NCI-H524 treated with DMSO at 0.1 percent for 48 hours (cell line): ENCODE measurements around the gene ENTHD1.
"Not testable (repeated sequence)": the region's sequence is repeated elsewhere in the genome, so short reads cannot be mapped to it uniquely, and the experiment has no call there.

ENCODE experiments used
- DNase-seq: peaks from one replicate; lab custom pipeline; 2025; lab: John Stamatoyannopoulos, UW

Gene ENTHD1

DNA sequence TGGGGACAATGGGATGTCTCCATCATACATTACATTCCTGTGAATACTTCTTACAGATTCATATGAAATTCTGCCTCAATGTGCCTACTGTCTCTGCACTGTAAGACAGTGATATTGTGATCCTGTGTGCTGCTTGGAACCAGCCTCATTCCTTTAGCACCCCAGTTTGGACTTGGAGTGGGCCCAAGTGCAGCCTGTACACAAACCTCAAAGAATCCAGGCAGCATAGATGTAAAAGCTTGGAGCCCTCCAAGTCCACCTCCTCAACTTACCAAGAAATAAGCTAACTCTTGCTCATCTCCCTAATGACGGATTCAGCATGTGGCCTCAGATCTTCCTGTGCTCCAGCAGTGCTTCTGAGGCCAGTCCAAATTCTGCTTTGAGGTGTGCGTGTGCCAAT lies 31.7 kb upstream of the ENTHD1 start:
- no peak for DNase-seq

GRCh38 chr22:39924286-39924685 lies 30.7 kb upstream of the ENTHD1 start:
- no peak for DNase-seq

DNA sequence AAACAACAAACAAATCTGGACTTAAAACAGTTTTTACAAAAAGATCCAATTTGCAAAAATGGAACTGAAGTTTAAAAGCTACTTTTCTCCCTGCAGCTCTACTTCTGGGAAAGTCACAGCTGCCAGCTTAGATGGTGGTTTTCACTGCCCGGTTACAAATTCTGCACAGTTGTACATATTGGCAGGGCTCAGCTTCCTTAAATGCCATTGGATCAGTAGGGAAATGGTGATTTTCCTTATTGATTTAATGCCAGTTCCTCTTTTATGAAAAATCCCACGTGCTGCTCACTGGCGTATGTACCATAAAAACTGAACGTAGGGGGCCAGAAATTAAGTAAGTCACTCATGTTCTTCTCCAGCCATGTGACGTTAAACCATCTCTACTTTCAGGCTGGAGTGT lies 30.1 kb upstream of the ENTHD1 start:
- no peak for DNase-seq

DNA sequence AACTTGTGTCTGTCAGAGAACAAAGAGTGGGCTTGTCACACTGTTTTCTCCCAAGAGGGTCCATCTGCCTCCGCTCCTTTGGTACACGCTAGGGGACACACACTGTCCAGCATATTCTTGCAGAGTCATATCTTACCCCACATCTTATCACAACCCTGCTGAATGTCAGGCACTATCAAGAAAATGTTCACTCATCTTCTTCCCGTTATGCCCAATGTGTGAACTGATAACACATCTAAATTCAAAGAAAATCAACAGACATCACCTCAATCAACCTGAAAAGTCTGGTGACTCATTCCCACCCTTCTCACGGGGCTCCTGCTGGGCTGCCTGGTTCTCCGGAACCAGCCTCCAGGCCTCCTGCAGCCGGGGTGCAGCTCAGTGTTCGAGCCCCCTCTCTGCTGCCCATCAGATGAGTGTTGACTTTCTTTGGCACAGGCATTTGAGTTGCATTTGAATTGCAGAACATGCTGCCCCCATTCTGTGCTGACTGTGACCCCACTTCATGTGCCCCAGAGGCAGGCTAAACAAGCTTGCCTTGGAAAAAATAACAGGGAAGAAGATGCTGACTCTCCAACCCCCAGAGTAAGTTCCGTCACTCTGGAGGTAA lies 26.7 kb upstream of the ENTHD1 start:
- DNase-seq: no peak

DNA sequence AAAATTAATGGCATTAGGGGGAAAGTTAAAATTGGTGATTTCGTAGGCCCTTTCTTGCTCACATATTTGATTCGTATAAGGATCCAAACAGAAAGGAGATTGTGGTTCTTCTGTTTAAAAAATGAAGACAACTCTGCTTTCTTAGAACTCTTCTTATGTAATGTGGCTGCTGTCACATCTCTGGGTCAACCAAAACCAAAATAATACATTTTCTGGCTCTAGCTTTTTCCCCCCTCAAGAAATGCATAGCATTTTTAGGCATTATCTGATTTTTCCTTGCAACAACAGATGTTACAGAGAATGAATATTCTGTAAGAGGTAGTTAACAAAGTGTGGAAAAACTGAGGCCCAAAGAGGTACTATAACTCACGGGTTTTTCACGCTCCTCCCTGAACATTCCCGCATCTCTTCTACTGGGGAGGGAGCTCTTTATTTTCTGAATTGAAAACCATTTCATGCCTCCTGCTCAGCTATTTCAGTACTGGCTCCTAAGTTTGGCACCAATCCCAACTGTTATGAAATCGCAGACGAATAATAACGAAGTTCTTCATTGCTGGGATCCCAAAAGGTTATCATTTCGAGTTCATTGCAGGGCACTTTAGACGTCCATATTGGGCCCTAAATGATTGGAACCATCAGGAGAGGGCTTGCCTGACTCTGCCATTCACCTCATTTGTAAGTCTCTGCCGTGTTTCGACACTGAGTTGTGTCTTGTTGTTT lies 24.4 kb upstream of the ENTHD1 start:
- no peak for DNase-seq

DNA sequence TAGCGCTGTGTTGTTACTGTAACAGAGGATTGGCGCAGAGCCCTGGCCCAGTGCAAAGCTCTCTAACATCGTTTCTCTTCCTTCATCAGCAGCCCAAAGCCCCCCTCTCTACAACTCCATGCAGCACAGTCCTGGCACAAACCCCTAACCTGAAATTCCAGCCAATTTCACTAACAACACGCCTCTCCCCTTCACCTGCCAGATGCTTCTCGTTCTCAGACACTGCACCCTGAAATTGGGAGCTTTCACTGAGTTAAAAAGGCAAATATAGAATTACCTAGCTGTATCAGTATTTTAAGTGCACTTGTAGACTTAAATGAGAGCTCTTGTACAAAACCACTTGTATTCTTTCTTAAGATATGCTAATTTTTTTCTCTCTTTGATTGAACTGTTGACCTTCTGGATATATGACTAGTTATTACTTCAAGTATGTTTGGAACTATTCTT lies 23.7 kb upstream of the ENTHD1 start:
- no peak for DNase-seq

GRCh38 chr22:39916496-39916895 lies 22.9 kb upstream of the ENTHD1 start:
- no peak for DNase-seq

DNA sequence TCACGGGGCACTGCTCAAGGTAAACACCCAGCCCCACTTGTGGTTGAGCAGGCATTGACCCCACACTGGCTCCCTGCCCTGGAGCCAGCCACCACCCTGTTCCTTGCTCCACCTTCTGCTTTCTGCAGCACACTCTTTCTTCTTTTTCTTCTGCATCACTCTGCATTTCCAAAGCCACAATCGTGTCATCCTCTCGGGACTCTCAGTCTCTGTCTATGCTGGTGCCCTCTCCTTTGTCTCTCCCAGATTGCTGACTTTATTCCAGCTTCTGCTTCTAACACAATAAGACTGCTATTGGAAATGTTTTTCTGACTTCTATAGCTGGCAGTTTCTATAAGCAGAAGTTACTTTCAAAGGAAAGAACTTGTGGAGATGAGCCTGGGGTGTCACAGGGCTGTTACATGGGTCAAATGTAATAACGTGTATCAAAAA lies 21.8 kb upstream of the ENTHD1 start:
- DNase-seq: no peak

DNA sequence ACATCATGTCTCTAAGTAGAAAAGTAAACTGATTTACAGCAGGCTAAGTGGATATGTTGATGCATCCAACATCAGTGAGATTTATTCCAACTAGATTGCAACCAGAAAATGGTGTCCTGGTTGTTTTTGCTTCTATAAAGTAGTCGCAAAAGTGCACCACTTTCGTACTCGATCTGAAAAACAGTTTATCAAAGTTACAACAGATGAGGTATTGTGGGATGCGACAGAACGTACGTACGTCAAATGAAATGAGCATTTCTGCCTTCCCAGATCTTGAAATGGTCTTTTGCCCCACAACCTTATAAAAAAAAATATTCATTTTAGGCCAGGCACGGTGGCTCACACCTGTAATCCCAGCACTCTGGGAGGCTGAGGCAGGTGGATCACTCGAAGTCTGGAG lies 21.0 kb upstream of the ENTHD1 start:
- DNase-seq: no peak

DNA sequence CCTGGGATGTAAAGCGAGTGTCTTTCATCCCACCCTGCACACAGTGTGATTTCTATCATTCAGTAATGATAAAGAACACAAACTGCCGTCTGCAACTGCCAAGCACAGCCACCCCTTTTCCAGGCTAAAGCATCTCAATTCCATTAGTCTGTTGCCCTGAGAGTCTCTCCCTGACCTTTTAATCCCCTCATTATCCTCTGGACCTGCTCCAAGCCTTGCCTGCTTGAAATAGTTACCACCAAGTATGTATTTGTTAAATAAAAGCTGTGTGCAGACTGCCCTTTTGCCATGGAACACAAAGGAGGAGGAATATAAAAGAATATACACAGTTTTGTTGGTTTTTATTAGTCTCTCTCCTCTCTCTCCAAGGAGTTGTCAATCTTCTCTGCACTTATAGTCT lies 20.3 kb upstream of the ENTHD1 start:
- no peak for DNase-seq

DNA sequence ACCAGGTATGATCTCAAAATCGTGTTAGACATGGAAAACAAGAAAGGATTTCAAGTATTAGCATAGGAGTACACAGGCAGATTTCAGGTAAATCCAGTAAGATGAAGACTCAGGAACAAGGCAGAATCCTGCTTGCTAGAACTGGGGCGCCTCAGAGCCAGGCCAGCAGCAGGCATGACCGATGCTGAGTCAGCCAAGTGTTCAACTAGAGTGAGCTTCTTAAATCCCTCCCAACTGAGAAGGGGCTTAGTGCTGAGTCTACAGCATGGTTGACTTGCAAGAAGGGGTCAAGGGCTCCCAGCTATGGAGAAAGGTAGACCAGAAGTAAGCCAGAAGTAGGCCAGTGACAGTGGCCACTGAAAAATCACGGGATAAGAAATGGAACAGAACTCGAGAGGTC lies 19.8 kb upstream of the ENTHD1 start:
- no peak for DNase-seq

DNA sequence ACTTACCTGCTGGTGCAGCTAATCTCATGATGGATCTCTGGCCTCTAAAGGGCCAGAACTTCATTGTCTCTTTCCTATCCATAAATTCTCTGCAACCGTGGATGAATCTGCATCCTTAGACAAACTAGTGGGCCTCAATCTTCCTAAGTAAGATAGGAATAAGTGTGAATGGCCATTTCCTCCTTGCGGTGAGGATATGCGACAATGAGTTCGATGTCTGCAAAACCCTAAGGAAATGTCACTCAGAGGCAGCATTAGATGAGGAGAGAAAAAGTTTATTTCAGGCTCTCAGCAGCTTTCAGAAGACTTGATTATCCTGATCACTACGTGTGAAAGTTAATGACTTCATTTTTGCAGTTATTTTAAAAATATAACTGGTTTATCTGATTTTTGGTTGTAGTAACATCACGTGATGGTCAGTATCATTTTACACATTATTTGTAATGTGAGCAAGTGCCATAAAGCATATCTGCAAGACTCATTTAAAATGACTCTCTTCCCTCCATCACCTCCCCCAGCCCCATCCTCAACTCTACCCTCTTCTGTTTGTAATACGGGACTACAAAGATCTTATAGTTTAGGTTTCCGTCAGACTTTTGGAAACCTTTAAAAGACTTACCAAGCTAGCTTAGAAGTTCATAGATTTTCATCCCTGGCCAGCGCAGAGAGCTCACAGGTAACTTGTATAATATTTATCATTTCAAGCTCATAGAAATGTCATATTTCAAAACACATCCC lies 17.5 kb upstream of the ENTHD1 start:
- DNase-seq: no peak

DNA sequence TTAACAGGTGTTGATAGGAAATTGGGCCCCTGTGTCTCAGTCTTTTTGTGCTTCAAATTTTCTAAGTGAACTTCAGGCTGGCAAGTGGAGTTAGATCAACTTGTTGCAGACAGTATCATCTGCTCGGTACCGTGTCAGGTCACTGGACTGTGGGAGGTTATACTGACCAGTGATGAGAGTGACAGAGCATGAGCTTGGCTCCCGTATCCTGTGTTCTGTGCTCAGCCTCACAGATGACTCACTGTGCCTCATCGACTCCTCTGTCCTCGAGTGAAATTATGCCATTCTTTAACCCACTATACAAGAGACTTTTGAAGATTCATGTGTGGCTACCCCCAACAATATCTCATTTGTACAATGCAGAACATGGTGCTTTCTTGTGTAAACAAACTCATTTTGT lies 15.2 kb upstream of the ENTHD1 start:
- DNase-seq: no peak

DNA sequence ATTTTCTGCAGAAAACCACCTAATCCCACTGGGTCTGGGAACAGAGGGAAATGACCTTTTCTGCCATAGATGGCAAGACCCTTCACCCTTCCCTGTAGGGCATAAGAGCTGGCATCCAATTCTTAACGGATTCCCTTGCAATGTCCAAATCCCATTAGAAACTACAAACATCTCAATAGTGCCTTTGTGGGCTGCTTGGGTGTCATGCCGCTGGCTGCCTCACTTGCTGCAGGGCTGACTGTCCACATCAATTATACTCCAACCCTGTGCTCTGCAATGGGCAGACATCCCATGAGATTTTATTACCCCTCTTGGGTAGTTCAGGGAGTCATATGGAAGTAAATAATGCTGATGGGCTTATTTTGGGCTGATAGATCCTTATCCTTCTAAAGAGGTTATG lies 14.6 kb upstream of the ENTHD1 start:
- no peak for DNase-seq

- no peak for DNase-seq
These were observed 14.1 kb upstream of the ENTHD1 start for GRCh38 chr22:39907605-39908097.

DNA sequence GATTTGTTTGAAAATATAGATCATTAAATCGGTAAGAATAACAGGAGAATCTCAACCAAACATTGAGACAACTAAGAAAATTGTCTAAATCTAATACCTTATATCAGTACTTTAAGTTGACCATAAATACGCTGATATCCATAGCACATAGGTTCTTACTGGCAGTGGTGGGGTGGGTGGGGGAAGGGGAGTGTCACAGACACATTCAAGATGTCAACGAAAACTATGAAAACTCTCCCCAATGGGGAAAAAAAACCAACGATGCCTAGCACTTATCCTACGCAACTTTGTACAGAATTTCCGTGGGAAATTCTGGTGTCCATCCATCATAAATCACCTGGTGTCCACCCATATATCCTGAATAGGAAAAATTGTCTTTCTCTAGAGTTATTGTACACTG lies 13.5 kb upstream of the ENTHD1 start:
- DNase-seq: no peak

DNA sequence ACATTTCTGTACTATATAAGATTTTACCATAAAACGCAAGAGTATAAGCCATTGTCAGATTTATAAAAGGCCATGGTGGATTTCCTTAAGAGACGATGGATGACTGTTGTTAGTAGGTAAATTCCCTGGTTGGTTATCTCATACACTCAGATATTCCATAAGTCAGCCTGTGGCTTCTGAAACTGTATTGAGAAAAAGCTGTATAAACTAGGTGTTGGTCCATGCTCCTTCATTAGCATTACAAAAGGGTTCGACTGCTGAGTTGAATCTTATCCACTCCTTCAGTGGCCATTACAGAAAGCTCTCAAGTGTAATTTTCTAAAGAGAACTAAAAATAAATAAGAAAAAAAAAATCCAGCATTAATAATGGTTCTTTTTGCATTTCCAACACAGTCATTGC lies 12.6 kb upstream of the ENTHD1 start:
- DNase-seq: no peak

DNA sequence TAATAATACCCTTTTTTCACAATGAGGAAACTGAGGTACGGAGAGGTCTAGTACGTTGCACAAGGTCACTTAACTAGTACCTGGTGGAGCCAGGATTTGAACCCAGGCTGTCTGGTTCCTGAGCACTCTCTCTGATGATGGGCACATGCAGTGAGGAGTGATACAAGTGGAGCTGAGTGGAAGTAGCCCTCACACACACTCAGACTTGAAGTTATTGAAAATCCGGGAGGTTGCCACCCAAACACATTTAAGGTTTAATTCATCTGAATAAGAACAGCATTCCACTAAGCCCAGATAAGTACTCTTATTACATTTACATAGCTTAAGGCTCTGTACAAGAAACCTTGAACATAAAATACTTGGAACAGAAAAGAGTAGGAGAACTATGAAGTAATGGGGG lies 12.1 kb upstream of the ENTHD1 start:
- no peak for DNase-seq

GRCh38 chr22:39904862-39905261 lies 11.3 kb upstream of the ENTHD1 start:
- DNase-seq: no peak

DNA sequence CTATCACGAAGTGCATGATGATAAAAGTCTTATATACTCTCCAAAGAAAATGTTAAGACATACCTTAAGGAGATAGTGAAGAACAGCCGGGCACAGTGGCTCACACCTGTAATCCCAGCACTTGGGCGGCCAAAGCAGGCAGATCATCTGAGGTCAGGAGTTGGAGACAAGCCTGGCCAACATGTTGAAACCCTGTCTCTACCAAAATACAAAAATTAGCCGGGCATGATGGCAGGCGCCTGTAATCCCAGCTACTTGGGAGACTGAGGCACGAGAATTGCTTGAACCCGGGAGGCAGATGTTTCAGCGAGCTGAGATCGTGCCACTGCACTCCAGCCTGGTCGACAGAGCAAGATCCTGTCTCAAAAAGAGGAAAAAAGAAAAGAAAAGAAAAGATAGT lies 10.5 kb upstream of the ENTHD1 start:
- DNase-seq: not testable (repeated sequence)

DNA sequence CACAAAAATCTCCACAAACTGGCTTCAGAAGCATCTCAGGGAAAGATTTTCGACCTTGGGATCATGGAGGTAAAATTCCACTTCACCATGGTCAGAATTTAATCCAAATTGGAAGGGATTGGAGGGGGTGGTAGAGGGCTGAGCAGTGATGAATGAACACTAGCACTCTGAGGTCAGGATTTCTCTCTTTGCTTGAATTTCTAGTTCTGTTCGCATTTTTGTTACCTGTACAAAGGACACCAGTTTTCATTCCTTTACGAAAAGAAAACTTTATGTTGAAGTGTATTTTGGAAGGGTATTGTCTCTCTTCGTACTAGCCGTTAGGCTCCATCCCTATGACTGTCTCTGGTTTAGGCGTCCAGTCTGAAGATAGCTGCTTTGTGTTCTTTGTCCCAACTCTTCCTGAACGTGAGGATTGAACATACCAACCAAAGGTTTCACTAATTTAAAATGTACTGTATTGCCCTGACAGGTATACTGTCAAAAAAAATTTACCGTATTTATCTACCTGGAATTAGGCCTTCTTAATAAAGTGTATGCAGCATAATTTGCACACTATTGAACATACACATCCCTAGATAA lies 8.1 kb upstream of the ENTHD1 start:
- no peak for DNase-seq

GRCh38 chr22:39900306-39901227 lies 7.0 kb upstream of the ENTHD1 start, which contains the start of gene GRAP2:
Gene GRAP2, plus strand, starts transcription at chr22:39901084. Its CDS starts 46,023 bp downstream, at chr22:39947107.
- no peak for DNase-seq
